HCT116 (cell line): ENCODE results near the gene OR2Y1.

ENCODE experiments used
- CBX3 ChIP-seq: IDR thresholded peaks from 2 replicates; pipeline ENCODE4 v1.6.1; 2012; ENCODE audit warnings: low read depth
- CEBPB ChIP-seq: IDR thresholded peaks from 2 replicates; pipeline ENCODE4 v1.6.1; 2012; ENCODE audit warnings: low read depth
- EZH2 ChIP-seq: fragments of 200-600 bp; sonication (generic); IDR thresholded peaks from 2 replicates; pipeline ENCODE4 v1.6.1; 2017; ENCODE audit warnings: antibody characterized with exemption, mixed run types
- EZH2phosphoT487 ChIP-seq: fragments of 200-600 bp; IDR thresholded peaks from 2 replicates; pipeline ENCODE4 v1.6.1; 2018; ENCODE audit warnings: antibody characterized with exemption, borderline replicate concordance
- JUND ChIP-seq: IDR thresholded peaks from 2 replicates; pipeline ENCODE4 v1.6.1; 2012
- POLR2A ChIP-seq: IDR thresholded peaks from 2 replicates; pipeline ENCODE4 v1.7.0; 2011; ENCODE audit warnings: borderline replicate concordance; ENCODE audit not compliant: insufficient read depth, insufficient read length; ENCODE audit errors: extremely low read depth
- POLR2AphosphoS5 ChIP-seq: IDR thresholded peaks from 2 replicates; pipeline ENCODE4 v1.6.1; 2011; ENCODE audit warnings: mild to moderate bottlenecking, low read depth, low read length, moderate library complexity
- SIN3A ChIP-seq: IDR thresholded peaks from 2 replicates; pipeline ENCODE4 v1.6.1; 2012; ENCODE audit warnings: low read depth
- SP1 ChIP-seq: IDR thresholded peaks from 2 replicates; pipeline ENCODE4 v1.6.1; 2012; ENCODE audit warnings: low read depth
- TCF7L2 ChIP-seq: IDR thresholded peaks from 2 replicates; pipeline ENCODE4 v1.7.0; 2011; ENCODE audit warnings: borderline replicate concordance, inconsistent platforms; ENCODE audit not compliant: insufficient read depth, insufficient read length; ENCODE audit errors: extremely low read depth
- YY1 ChIP-seq: IDR thresholded peaks from 2 replicates; pipeline ENCODE4 v1.6.1; 2011; ENCODE audit warnings: low read length, low read depth, moderate library complexity, mild to moderate bottlenecking; ENCODE audit not compliant: insufficient replicate concordance; ENCODE audit errors: extremely low read depth
- TF ChIP-seq, protein P1 (sequence below), 3 experiments: fragments of 200-600 bp in 1 of 3; sonication (generic) in 1 of 3; IDR thresholded peaks in 2 of 3; conservative IDR thresholded peaks in 1 of 3; 2 replicates each; pipeline ENCODE4 v1.5.1; 2012 to 2017; ENCODE audit warnings: low read depth in 2 of 3, low read length in 2 of 3, antibody characterized with exemption in 1 of 3, borderline replicate concordance in 1 of 3, control low read depth in 1 of 3, mild to moderate bottlenecking in 1 of 3, mixed read lengths in 1 of 3, mixed run types in 1 of 3, moderate library complexity in 1 of 3; ENCODE audit not compliant: insufficient read depth in 1 of 3
- TF ChIP-seq, protein P2 (sequence below): IDR thresholded peaks from 2 replicates; pipeline ENCODE4 v1.6.1; 2012
- TF ChIP-seq, protein P3 (sequence below): IDR thresholded peaks from 2 replicates; pipeline ENCODE4 v1.6.1; 2012

DNA sequence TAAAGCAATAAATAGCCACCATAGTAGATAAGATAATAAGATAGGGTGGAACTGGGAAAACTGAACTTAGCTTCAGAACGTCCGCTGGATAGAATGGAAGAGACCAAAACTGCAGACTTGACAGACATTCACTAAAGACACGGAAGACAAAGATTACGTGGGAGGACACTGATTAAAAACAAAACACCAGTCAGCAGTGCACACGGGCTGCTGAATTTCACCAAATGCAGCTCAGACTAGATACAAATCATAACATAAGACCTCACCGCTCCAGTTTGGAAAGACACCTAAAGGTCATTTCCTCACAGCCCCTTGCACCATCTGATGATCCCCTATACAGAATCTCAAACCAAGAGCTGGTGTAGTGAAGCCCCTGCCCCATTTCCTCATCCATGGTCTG, 2.9 kb upstream of the OR2Y1 start:
- TF ChIP-seq EZH2phosphoT487 = no peak
- no peak for TF ChIP-seq POLR2AphosphoS5
- TF ChIP-seq CEBPB = no peak
- TF ChIP-seq, protein P1, sequence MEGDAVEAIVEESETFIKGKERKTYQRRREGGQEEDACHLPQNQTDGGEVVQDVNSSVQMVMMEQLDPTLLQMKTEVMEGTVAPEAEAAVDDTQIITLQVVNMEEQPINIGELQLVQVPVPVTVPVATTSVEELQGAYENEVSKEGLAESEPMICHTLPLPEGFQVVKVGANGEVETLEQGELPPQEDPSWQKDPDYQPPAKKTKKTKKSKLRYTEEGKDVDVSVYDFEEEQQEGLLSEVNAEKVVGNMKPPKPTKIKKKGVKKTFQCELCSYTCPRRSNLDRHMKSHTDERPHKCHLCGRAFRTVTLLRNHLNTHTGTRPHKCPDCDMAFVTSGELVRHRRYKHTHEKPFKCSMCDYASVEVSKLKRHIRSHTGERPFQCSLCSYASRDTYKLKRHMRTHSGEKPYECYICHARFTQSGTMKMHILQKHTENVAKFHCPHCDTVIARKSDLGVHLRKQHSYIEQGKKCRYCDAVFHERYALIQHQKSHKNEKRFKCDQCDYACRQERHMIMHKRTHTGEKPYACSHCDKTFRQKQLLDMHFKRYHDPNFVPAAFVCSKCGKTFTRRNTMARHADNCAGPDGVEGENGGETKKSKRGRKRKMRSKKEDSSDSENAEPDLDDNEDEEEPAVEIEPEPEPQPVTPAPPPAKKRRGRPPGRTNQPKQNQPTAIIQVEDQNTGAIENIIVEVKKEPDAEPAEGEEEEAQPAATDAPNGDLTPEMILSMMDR (IDR thresholded peaks at IDR 0.05 in 2 of 3, conservative IDR thresholded peaks at IDR 0.05 in 1 of 3; ENCODE audit: borderline replicate concordance in 1 of 3, insufficient read depth in 1 of 3, low read depth in 2 of 3, low read length in 2 of 3) = no peak
- no peak for TF ChIP-seq YY1
- no peak for TF ChIP-seq POLR2A
- no peak for TF ChIP-seq EZH2
- TF ChIP-seq SP1 = no peak
- TF ChIP-seq, protein P2, sequence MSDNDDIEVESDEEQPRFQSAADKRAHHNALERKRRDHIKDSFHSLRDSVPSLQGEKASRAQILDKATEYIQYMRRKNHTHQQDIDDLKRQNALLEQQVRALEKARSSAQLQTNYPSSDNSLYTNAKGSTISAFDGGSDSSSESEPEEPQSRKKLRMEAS = no peak
- TF ChIP-seq SIN3A = no peak
- TF ChIP-seq, protein P3, sequence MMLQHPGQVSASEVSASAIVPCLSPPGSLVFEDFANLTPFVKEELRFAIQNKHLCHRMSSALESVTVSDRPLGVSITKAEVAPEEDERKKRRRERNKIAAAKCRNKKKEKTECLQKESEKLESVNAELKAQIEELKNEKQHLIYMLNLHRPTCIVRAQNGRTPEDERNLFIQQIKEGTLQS = no peak
- no peak for TF ChIP-seq CBX3
- no peak for TF ChIP-seq JUND
- no peak for TF ChIP-seq TCF7L2
